PC-3 (cell line): Measurements from ENCODE around the gene TERC. TPM values are rescaled to one million over a fixed set of nuclear protein-coding genes. Genes with fewer than 3 reads are reported as not detected.

Source experiments
- ATAC-seq: fragments of 200-7000 bp; cut with Tn5 transposase; 2 replicates; pipeline ENCODE4 v1.9.1; 2020; ENCODE audit warnings: mild to moderate bottlenecking, moderate library complexity
- BruUV-seq: library from RNA; stranded (reverse); fragments of 400-500 nt; replicated peaks from 2 replicates; lab custom pipeline; 2021; lab: Mats Ljungman, UMichigan
- CTCF ChIA-PET: fragments of 300-600 bp; sonication (Branson Sonifier 250); formaldehyde crosslinking; loops from one replicate; lab custom pipeline; 2022; ENCODE audit warnings: antibody characterized with exemption; lab: Charles Lee
- POLR2A ChIA-PET: fragments of 300-600 bp; sonication (Branson Sonifier 250); formaldehyde crosslinking; loops from one replicate; lab custom pipeline; 2022; ENCODE audit warnings: antibody characterized with exemption; ENCODE audit not compliant: unreplicated experiment; lab: Charles Lee
- DNase-seq: peaks from one replicate; pipeline ENCODE4 v3.0.0-alpha.2; 2015
- H2AFZ ChIP-seq: fragments of 300-600 bp; sonication (generic); 2 replicates; pipeline ENCODE4 v1.6.0; 2016; ENCODE audit warnings: antibody characterized with exemption, low read length
- H3F3A ChIP-seq: fragments of 300-600 bp; sonication (generic); one replicate; pipeline ENCODE4 v1.6.0; 2017; ENCODE audit warnings: antibody characterized with exemption, low read length, control low read depth, mild to moderate bottlenecking; ENCODE audit not compliant: unreplicated experiment
- H3K27ac ChIP-seq: fragments of 300-600 bp; sonication (generic); 2 replicates; pipeline ENCODE4 v1.5.1; 2016; ENCODE audit warnings: mild to moderate bottlenecking, low read length
- H3K27me3 ChIP-seq: fragments of 300-600 bp; sonication (generic); 2 replicates; pipeline ENCODE4 v1.6.1; 2016; ENCODE audit warnings: low read length, mixed read lengths
- H3K36me3 ChIP-seq: fragments of 300-600 bp; sonication (generic); 2 replicates; pipeline ENCODE4 v1.6.1; 2016; ENCODE audit warnings: low read depth, mixed run types, low read length, mixed read lengths
- H3K4me1 ChIP-seq: fragments of 300-600 bp; sonication (generic); 2 replicates; pipeline ENCODE4 v1.5.1; 2016; ENCODE audit warnings: low read length; ENCODE audit not compliant: insufficient read depth
- H3K4me2 ChIP-seq: fragments of 300-600 bp; sonication (generic); 2 replicates; pipeline ENCODE4 v1.6.0; 2016; ENCODE audit warnings: low read length
- H3K4me3 ChIP-seq: fragments of 300-600 bp; sonication (generic); 2 replicates; pipeline ENCODE4 v1.5.1; 2016; ENCODE audit warnings: mild to moderate bottlenecking, low read length, mixed read lengths
- H3K79me2 ChIP-seq: fragments of 300-600 bp; sonication (generic); 2 replicates; pipeline ENCODE4 v1.6.1; 2017; ENCODE audit warnings: low read length, mixed read lengths
- H3K9ac ChIP-seq: fragments of 300-600 bp; sonication (generic); 2 replicates; pipeline ENCODE4 v1.6.0; 2016; ENCODE audit warnings: mild to moderate bottlenecking, low read length
- H3K9me2 ChIP-seq: fragments of 300-600 bp; sonication (generic); replicated peaks from 2 replicates; pipeline ENCODE4 v1.6.1; 2016; ENCODE audit warnings: mixed run types, low read length, mixed read lengths
- H3K9me3 ChIP-seq: fragments of 300-600 bp; sonication (generic); 2 replicates; pipeline ENCODE4 v1.6.1; 2016; ENCODE audit warnings: low read length, mixed read lengths
- H4K20me1 ChIP-seq: fragments of 300-600 bp; sonication (generic); 2 replicates; pipeline ENCODE4 v1.6.1; 2016; ENCODE audit warnings: low read length, mixed read lengths
- EZH2 ChIP-seq: fragments of 300-600 bp; sonication (generic); IDR thresholded peaks from one replicate; pipeline ENCODE4 v1.6.1; 2017; ENCODE audit warnings: antibody characterized with exemption, mild to moderate bottlenecking, low read length; ENCODE audit not compliant: unreplicated experiment
- EZH2phosphoT487 ChIP-seq: fragments of 300-600 bp; sonication (generic); IDR thresholded peaks from 2 replicates; pipeline ENCODE4 v1.6.1; 2018; ENCODE audit warnings: mild to moderate bottlenecking, antibody characterized with exemption, low read length, borderline replicate concordance
- intact Hi-C: fragments of 100-400 bp; cut with micrococcal nuclease; formaldehyde crosslinking; loops from 2 replicates; pipeline ENCODE4 v1.9.0; 2023
- total RNA-seq: library from RNA; depleted of rRNA; stranded (reverse); fragments of >200 nt; gene quantifications from 2 replicates; pipeline ENCODE4 v1.2.3, GENCODE V29; 2014
- TF ChIP-seq, protein P1 (sequence below): fragments of 300-600 bp; sonication (generic); conservative IDR thresholded peaks from 2 replicates; pipeline ENCODE4 v1.5.1; 2017; ENCODE audit warnings: antibody characterized with exemption, low read depth, mild to moderate bottlenecking, low read length

Gene TERC
- total RNA-seq, 1 experiment from 2014 or later = 544 TPM

DNA sequence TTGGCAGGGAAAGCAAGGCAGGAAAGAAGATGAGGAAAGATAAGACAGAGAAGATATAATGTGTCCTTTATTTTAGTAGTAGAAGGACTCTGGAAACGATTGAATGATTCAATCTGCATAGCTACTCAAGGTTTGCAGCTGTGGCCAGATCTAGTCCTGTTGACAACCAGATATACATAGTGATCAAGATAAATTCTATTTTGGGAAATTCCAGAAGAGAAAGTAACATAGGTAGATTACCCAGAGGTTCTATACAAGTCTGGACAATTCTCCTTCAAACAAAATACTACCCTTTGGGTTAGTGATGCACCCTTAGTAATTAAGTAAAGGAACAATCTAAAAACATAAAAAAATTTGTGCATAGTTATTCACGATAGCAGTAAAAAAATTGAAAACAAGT is 9.4 kb downstream of the TERC start:
- Histone ChIP-seq H3K27me3 (no peaks in the 10 kb centered on the region), H3K4me2 (no peak overlapping the region), H4K20me1 (no peaks in the 10 kb centered on the region), H3K27ac (no peak overlapping the region), H3K9ac (no peak overlapping the region), H3K4me1 (peaks cover 24% of the 10 kb centered on the region), H3K9me3 (no peaks in the 10 kb centered on the region), H2AFZ (no peak overlapping the region), H3K9me2 (0 out of 2 replicates have a peak, but pooled peaks cover 3% of the 10 kb centered on the region), H3K36me3 (no peaks in the 10 kb centered on the region), H3K79me2 (no peaks in the 10 kb centered on the region), H3K4me3 (no peak overlapping the region), H3F3A (no peaks in the 10 kb centered on the region)
- no TSS peak for BruUV-seq
- DNase-seq = no peak
- CTCF ChIA-PET = no interaction called here
- POLR2A ChIA-PET = no interaction called here
- ATAC-seq = no peak
- intact Hi-C loops = no loop called here
- TF ChIP-seq, protein P1, sequence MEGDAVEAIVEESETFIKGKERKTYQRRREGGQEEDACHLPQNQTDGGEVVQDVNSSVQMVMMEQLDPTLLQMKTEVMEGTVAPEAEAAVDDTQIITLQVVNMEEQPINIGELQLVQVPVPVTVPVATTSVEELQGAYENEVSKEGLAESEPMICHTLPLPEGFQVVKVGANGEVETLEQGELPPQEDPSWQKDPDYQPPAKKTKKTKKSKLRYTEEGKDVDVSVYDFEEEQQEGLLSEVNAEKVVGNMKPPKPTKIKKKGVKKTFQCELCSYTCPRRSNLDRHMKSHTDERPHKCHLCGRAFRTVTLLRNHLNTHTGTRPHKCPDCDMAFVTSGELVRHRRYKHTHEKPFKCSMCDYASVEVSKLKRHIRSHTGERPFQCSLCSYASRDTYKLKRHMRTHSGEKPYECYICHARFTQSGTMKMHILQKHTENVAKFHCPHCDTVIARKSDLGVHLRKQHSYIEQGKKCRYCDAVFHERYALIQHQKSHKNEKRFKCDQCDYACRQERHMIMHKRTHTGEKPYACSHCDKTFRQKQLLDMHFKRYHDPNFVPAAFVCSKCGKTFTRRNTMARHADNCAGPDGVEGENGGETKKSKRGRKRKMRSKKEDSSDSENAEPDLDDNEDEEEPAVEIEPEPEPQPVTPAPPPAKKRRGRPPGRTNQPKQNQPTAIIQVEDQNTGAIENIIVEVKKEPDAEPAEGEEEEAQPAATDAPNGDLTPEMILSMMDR = no peak
- TF ChIP-seq EZH2phosphoT487 = no peak
- TF ChIP-seq EZH2 = no peak

DNA sequence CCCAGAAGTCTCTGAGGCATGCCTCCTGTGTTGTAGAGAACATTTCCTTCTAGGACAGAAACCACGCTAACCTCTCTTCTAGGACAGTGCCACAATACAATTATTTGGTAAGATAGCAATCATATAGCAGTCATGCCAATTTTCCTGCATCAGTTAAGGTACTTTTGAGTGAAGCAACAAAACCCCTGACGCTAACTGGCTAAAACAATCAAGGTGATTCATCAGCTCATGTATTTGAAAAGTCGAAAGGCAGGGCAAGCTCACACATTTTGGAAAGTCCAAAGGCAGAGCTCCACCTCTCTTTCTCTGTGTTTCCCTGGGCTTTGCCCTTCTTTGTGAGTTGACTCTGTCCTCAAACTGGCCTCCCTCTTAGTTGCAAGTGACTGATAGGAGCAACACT is 10.1 kb downstream of the TERC start:
- ATAC-seq = no peak
- no peak overlapping the region for H3K9ac ChIP-seq
- H3K9me3 ChIP-seq = no peaks in the 10 kb centered on the region
- H3K79me2 ChIP-seq = no peaks in the 10 kb centered on the region
- no peaks in the 10 kb centered on the region for H3F3A ChIP-seq
- H3K9me2 ChIP-seq = 0 out of 2 replicates have a peak, but pooled peaks cover 3% of the 10 kb centered on the region
- no peak overlapping the region for H3K27ac ChIP-seq
- ChIA-PET CTCF (no interaction called here), POLR2A (no interaction called here)
- 0 out of 2 replicates have a peak overlapping the region, but pooled peaks have one; percentile 29 for H2AFZ ChIP-seq
- no peak for TF ChIP-seq EZH2phosphoT487
- no peak for TF ChIP-seq EZH2
- TF ChIP-seq, protein P1 = no peak
- no peak overlapping the region for H3K4me3 ChIP-seq
- H4K20me1 ChIP-seq = no peaks in the 10 kb centered on the region
- no peaks in the 10 kb centered on the region for H3K36me3 ChIP-seq
- intact Hi-C loops = no loop called here
- H3K27me3 ChIP-seq = no peaks in the 10 kb centered on the region
- no peak overlapping the region for H3K4me2 ChIP-seq
- BruUV-seq = no TSS peak
- peaks cover 20% of the 10 kb centered on the region for H3K4me1 ChIP-seq
- peak; percentile 47 for DNase-seq

DNA sequence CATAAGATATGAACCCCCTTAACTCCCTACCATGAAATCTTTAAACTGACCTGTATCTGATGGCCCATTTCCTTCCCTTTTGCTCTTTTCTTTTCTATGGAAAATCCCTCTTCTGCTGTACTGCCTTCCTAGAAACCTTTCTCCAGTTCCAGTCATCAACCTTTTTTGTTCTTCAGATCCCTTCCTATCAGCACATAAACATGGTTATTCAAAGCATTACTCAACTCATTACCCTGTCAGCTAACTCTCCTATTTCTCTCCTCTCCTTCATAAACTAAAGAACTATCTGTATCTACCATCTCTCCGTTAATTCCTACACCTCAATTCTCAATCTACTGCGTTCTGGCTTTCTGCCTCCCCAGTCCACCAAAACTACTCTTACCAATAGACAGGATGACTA is 13.0 kb downstream of the TERC start:
- TF ChIP-seq, protein P1 = no peak
- no peak for TF ChIP-seq EZH2phosphoT487
- no peak for TF ChIP-seq EZH2
- no peak overlapping the region for H2AFZ ChIP-seq
- H3K4me1 ChIP-seq = peaks cover 19% of the 10 kb centered on the region
- no peak overlapping the region for H3K4me2 ChIP-seq
- H3K4me3 ChIP-seq = no peak overlapping the region
- ATAC-seq (no peak), DNase-seq (no peak)
- no TSS peak for BruUV-seq
- H3K9ac ChIP-seq = no peak overlapping the region
- H3K27ac ChIP-seq = no peak overlapping the region
- no peaks in the 10 kb centered on the region for H3K27me3 ChIP-seq
- H3K79me2 ChIP-seq = no peaks in the 10 kb centered on the region
- no peaks in the 10 kb centered on the region for H4K20me1 ChIP-seq
- CTCF ChIA-PET = no interaction called here
- 0 out of 2 replicates have a peak, but pooled peaks cover 3% of the 10 kb centered on the region for H3K9me2 ChIP-seq
- no peaks in the 10 kb centered on the region for H3K9me3 ChIP-seq
- no peaks in the 10 kb centered on the region for H3F3A ChIP-seq
- intact Hi-C loops = no loop called here
- H3K36me3 ChIP-seq = no peaks in the 10 kb centered on the region
- POLR2A ChIA-PET = no interaction called here
